K562 (cell line): Measurements from ENCODE around the gene HAPSTR1. TPM values are rescaled to one million over a fixed set of nuclear protein-coding genes. Genes with fewer than 3 reads are reported as not detected.

Source experiments
- ATF7 ChIP-seq: fragments of 450-650 bp; IDR thresholded peaks from 2 replicates; pipeline ENCODE4 v1.7.1; 2014; ENCODE audit warnings: mild to moderate bottlenecking, moderate library complexity
- CXXC5 ChIP-seq: fragments of 250-450 bp; sonication (Bioruptor Pico); IDR thresholded peaks from 2 replicates; pipeline ENCODE4 v1.8.0; 2022; ENCODE audit warnings: inconsistent platforms, mild to moderate bottlenecking, moderate library complexity
- JUND ChIP-seq, 2 experiments: IDR thresholded peaks; 2 replicates in 1 of 2; 3 replicates in 1 of 2; pipeline ENCODE4 v1.6.1; 2011; ENCODE audit warnings: borderline replicate concordance in 2 of 2, low read depth in 2 of 2, low read length in 2 of 2, improper control_type of control experiment in 1 of 2, missing biosample characterization in 1 of 2, missing genetic modification characterization in 1 of 2, missing genetic modification reagents in 1 of 2
- ZNF584 ChIP-seq: fragments of 200-800 bp; sonication (Bioruptor generic); IDR thresholded peaks from 2 replicates; pipeline ENCODE4 v1.6.1; 2016; ENCODE audit warnings: low read depth, mild to moderate bottlenecking, missing genetic modification characterization, missing compliant biosample characterization
- ZNF76 ChIP-seq: fragments of 250-450 bp; sonication (Bioruptor Pico); IDR thresholded peaks from 2 replicates; pipeline ENCODE4 v1.4.0; 2020; ENCODE audit warnings: mild to moderate bottlenecking, moderate library complexity, borderline replicate concordance
- polyA plus RNA-seq, 8 experiments: library from polyadenylated mRNA; depleted of rRNA in 4 of 8; stranded (reverse) in 5 of 8; unstranded in 3 of 8; fragments of >200 nt; fragmentation: Nextera tagmentation in 2 of 8; fragmentation: Illumina TruSeq in 1 of 8; extraction: Ambion mirVana in 2 of 8; extraction: Trizol in 1 of 8; gene quantifications; 2 replicates each; pipeline versions ENCODE4 v1.2.1 to v1.2.3, GENCODE V29; 2011 to 2014; ENCODE audit warnings: inconsistent platforms in 1 of 8, missing spikeins in 1 of 8
- total RNA-seq, 7 experiments: library from RNA; depleted of rRNA in 6 of 7; stranded (reverse); fragments of >200 nt in 6 of 7; fragmentation: Illumina TruSeq in 2 of 7; extraction: Trizol in 2 of 7; gene quantifications; 2 replicates each; pipeline versions ENCODE4 v1.2.1 to v1.2.3, GENCODE V29; 2011 to 2021; ENCODE audit warnings: low replicate concordance in 1 of 7
- TF ChIP-seq, protein P1 (sequence below), 2 experiments: fragments of 450-650 bp in 1 of 2; sonication (generic) in 1 of 2; formaldehyde crosslinking in 1 of 2; IDR thresholded peaks in 1 of 2; conservative IDR thresholded peaks in 1 of 2; 2 replicates each; pipeline versions ENCODE4 v1.6.1 to v1.8.1; 2016 to 2023; ENCODE audit warnings: mild to moderate bottlenecking in 2 of 2, moderate library complexity in 2 of 2, inconsistent platforms in 1 of 2, missing genetic modification reagents in 1 of 2
- TF ChIP-seq, protein P2 (sequence below): fragments of 450-650 bp; IDR thresholded peaks from 2 replicates; pipeline ENCODE4 v1.6.1; 2017; ENCODE audit warnings: antibody characterized with exemption, mild to moderate bottlenecking

HAPSTR1 gene
- total and polyA plus RNA-seq, 9 of the 15 experiments (the other 6 are each of a cell fraction or from before 2014, with no cell fraction given), result 10.8 to 67.9 (median 36.5) TPM

DNA sequence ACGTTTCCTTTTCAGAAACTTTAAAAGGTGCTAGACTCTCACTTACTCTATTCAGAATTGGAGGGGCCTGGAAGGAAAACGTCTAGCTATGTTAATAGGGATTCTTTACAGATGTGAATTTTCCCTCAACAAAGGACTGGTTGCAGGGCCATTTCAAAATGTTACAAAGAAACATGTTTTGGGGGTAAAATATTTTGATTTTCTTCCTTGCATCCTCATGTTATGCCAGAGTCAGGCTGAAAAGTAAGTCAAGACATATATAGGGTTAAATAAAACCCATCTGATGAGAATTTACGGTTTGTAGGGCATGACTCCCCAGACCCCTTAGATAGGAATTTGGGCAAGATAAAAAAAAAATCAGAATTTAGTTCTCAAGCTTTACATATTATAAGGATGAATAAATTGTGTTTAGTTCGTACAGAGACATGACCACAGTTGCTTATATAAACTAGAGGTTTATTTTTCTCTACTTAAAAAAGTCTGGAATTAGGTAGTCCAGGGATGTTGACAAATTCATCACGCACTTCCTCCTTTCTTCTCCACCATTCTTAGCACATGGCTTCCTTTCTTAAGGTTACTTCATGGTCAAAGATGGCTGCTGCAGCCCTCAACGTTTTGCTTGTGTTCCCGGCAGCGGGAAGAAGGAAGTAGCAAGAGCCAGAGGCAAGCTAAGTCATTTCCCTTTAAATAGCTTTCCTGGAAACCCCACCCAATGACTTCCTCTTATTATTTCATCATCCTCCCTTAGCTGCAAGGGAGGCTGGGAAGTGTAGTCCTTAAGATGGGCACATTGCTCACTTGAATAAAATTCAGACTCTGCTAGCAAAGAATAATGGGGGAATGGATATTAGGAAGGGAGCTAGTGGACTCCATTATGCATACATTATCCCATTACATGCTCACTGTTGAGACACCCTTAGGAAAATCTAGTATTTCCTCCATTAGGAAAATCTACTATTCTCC, 12.7 kb upstream of the HAPSTR1 start (continued):
- TF ChIP-seq, protein P1, sequence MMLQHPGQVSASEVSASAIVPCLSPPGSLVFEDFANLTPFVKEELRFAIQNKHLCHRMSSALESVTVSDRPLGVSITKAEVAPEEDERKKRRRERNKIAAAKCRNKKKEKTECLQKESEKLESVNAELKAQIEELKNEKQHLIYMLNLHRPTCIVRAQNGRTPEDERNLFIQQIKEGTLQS (IDR thresholded peaks at IDR 0.05), result peak; percentile 100
- TF ChIP-seq, protein P1 (CRISPR knock-in tag; conservative IDR thresholded peaks at IDR 0.05), result peak; percentile 98
- TF ChIP-seq, protein P2, sequence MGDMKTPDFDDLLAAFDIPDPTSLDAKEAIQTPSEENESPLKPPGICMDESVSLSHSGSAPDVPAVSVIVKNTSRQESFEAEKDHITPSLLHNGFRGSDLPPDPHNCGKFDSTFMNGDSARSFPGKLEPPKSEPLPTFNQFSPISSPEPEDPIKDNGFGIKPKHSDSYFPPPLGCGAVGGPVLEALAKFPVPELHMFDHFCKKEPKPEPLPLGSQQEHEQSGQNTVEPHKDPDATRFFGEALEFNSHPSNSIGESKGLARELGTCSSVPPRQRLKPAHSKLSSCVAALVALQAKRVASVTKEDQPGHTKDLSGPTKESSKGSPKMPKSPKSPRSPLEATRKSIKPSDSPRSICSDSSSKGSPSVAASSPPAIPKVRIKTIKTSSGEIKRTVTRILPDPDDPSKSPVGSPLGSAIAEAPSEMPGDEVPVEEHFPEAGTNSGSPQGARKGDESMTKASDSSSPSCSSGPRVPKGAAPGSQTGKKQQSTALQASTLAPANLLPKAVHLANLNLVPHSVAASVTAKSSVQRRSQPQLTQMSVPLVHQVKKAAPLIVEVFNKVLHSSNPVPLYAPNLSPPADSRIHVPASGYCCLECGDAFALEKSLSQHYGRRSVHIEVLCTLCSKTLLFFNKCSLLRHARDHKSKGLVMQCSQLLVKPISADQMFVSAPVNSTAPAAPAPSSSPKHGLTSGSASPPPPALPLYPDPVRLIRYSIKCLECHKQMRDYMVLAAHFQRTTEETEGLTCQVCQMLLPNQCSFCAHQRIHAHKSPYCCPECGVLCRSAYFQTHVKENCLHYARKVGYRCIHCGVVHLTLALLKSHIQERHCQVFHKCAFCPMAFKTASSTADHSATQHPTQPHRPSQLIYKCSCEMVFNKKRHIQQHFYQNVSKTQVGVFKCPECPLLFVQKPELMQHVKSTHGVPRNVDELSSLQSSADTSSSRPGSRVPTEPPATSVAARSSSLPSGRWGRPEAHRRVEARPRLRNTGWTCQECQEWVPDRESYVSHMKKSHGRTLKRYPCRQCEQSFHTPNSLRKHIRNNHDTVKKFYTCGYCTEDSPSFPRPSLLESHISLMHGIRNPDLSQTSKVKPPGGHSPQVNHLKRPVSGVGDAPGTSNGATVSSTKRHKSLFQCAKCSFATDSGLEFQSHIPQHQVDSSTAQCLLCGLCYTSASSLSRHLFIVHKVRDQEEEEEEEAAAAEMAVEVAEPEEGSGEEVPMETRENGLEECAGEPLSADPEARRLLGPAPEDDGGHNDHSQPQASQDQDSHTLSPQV, result peak; percentile 99
- peak; percentile 88 for TF ChIP-seq ZNF76
- TF ChIP-seq ATF7, result peak; percentile 96
- peak; percentile 92 for TF ChIP-seq JUND (IDR thresholded peaks at IDR 0.05; ENCODE audit: borderline replicate concordance, low read depth, low read length)
- peak; percentile 88; the same call in 2 of the 3 replicates for TF ChIP-seq JUND (tag; IDR thresholded peaks at IDR 0.05; ENCODE audit: borderline replicate concordance, low read depth, low read length)
- peak; percentile 93 for TF ChIP-seq CXXC5 (CRISPR knock-in tag)
- TF ChIP-seq ZNF584 (CRISPR knock-in tag), result peak; percentile 92
